Measurements from ENCODE around the gene SMIM13.

DNA sequence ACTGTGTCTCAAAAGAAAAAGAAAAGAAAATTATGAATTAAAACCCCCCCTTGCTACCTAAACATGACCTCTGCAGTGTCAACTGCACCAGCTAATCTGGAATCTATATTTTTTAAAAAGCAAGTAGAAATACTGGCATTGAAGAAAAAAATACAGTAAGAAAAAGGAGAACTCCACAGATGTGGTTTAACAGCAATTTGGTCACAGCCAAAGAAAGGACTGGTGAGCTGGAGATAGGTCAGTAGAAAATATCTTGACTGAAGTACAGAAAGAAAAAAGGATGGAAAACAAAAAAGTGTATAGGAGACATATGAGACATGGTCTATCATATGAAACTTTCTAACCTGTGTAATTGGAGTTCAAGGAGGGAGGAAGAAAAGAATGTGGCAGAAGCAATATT is 62.0 kb downstream of the SMIM13 start:
- TF ChIP-seq CTCF (IDR thresholded peaks at IDR 0.05) (no peak), EZH2phosphoT487 (IDR thresholded peaks at IDR 0.05) (no peak), EZH2 (IDR thresholded peaks at IDR 0.05) (no peak)

All from neural progenitor cell (in vitro differentiated cells).